Gastroesophageal sphincter (tissue), 4 donors: ENCODE data around the gene CDCA5. TPM values are rescaled to one million over a fixed set of nuclear protein-coding genes. Genes with fewer than 3 reads are reported as not detected.
"Not testable (repeated sequence)": the region's sequence is repeated elsewhere in the genome, so short reads cannot be mapped to it uniquely, and the experiment has no call there.

ENCODE experiments used
- ATAC-seq: fragments of 150-250 bp; one replicate; pipeline ENCODE4 v1.9.1; 2016; ENCODE audit warnings: mild to moderate bottlenecking, moderate library complexity
- H3K27ac ChIP-seq, 4 donors: fragments of 200-600 bp; sonication (generic) in 3 of 4; 1 replicate in 3 of 4; 2 replicates in 1 of 4; pipeline ENCODE4 v1.5.1; 2016 to 2019
- H3K27me3 ChIP-seq: fragments of 200-600 bp; sonication (generic); one replicate; pipeline ENCODE4 v1.5.1; 2019
- H3K36me3 ChIP-seq, 2 donors: fragments of 200-600 bp; sonication (generic); one replicate each; pipeline ENCODE4 v1.5.1; 2019; ENCODE audit warnings: control low read depth in 1 of 2
- H3K4me1 ChIP-seq, 3 donors: fragments of 200-600 bp; sonication (generic); 1 replicate in 2 of 3; 2 replicates in 1 of 3; pipeline ENCODE4 v1.5.1; 2016 to 2019; ENCODE audit warnings: control low read depth in 2 of 3
- H3K4me3 ChIP-seq, 2 donors: fragments of 200-600 bp; sonication (generic); one replicate each; pipeline ENCODE4 v1.5.1; 2019; ENCODE audit warnings: mild to moderate bottlenecking in 1 of 2, moderate library complexity in 1 of 2
- H3K9me3 ChIP-seq, 3 donors: fragments of 200-600 bp; sonication (generic); one replicate each; pipeline ENCODE4 v1.5.1; 2017 to 2019; ENCODE audit warnings: control low read depth in 2 of 3
- EP300 ChIP-seq: sonication (generic); formaldehyde crosslinking; IDR thresholded peaks from one replicate; pipeline ENCODE4 v1.6.1; 2017; ENCODE audit warnings: antibody characterized with exemption, mild to moderate bottlenecking
- POLR2A ChIP-seq, 2 donors: fragments of 450-650 bp; IDR thresholded peaks; one replicate each; pipeline ENCODE4 v1.6.1; 2017; ENCODE audit warnings: antibody characterized with exemption in 2 of 2, mild to moderate bottlenecking in 2 of 2, moderate library complexity in 1 of 2
- POLR2AphosphoS5 ChIP-seq: sonication (generic); formaldehyde crosslinking; IDR thresholded peaks from one replicate; pipeline ENCODE4 v1.6.1; 2017; ENCODE audit warnings: antibody characterized with exemption
- WGBS, 2 donors: methylation state at CpG; one replicate each; pipeline ENCODE4 v1.1.5; 2018; ENCODE audit warnings: low coverage in 1 of 2; 5-methylcytosine and 5-hydroxymethylcytosine counted together
- total RNA-seq, 4 donors: library from RNA; depleted of rRNA; stranded (reverse); fragments of >200 nt; gene quantifications; one replicate each; pipeline ENCODE4 v1.1.0, GENCODE V29; 2016
- TF ChIP-seq, protein P1 (sequence below), 4 experiments: fragments of 200-600 bp in 2 of 4; fragments of 450-650 bp in 2 of 4; sonication (generic) in 1 of 4; IDR thresholded peaks; one replicate each; pipeline ENCODE4 v1.5.1; 2017 to 2019; ENCODE audit warnings: antibody characterized with exemption in 4 of 4, mild to moderate bottlenecking in 2 of 4, moderate library complexity in 2 of 4

CDCA5 gene
- total RNA-seq, 4 donors from 2014 or later = 0.78 to 1.7 (median 0.99) TPM

DNA sequence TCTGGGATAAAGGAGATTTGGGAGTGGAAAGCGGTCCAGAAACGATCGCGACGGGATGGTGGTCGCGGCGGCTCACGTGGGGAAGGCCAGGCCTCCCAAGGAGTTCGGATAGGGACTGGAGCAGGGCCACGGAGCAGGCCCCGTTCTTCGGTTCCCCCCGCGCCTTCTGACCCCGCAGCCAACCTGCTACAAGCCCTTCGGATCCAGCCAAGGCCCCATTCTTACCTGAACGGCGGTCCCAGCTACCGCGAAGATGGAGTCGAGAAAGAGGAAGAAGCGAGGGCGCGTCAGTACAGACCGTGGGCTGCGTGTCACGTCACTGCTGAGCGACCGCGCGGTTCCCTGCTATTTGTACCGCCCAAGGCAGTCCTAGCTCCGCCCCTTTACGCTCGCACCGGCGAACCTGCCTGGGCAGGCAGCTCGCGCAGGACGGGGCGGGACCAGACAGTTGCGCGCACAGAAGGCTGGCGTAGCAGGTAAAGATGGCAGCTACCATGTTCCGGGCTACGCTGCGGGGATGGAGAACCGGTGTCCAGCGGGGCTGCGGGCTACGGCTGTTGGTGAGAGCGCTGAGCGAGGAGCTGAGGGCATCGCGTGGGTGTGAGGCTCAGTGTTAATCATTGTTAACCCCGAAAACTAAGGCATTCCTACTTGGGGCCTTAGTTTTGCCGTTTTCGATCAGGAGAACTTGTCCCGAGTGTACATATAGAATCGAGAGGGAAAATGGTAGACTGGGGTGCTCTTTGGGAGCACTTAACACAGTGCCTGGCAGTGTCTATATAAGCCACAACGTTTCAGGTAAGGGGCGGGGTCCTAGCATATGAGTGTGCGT, 38.2 kb upstream of the CDCA5 start, which contains the start of the genes FAU and MRPL49:
TSS of gene FAU (minus strand) at position 270 of the 832 bp plus-strand sequence. CDS start 321 bp downstream, outside the sequence.
TSS of gene MRPL49 (plus strand) at position 457 of the 832 bp plus-strand sequence. CDS start at position 483, 26 bp downstream.
- peaks cover 0 to 66% of the 10 kb centered on the region in 2 donors for H3K36me3 ChIP-seq
- no peaks in the 10 kb centered on the region for H3K27me3 ChIP-seq
- peak within 1 kb of the TSS; percentile 87 to 97 (median 94) for H3K27ac ChIP-seq
- peak within 1 kb of the TSS; percentile 74 to 88 for H3K4me3 ChIP-seq
- H3K9me3 ChIP-seq = no peaks in the 10 kb centered on the region
- ATAC-seq = peak; percentile 94
- peaks cover 0 to 48% (median 14%) of the 10 kb centered on the region in 3 donors for H3K4me1 ChIP-seq
- WGBS, 2 donors = 0% methylated on average over 7 to 10 of the region's 64 CpGs
- TF ChIP-seq POLR2AphosphoS5 (peak; percentile 95), EP300 (no peak), POLR2A (IDR thresholded peaks at IDR 0.05) (peak; percentile 87)
- TF ChIP-seq, protein P1, sequence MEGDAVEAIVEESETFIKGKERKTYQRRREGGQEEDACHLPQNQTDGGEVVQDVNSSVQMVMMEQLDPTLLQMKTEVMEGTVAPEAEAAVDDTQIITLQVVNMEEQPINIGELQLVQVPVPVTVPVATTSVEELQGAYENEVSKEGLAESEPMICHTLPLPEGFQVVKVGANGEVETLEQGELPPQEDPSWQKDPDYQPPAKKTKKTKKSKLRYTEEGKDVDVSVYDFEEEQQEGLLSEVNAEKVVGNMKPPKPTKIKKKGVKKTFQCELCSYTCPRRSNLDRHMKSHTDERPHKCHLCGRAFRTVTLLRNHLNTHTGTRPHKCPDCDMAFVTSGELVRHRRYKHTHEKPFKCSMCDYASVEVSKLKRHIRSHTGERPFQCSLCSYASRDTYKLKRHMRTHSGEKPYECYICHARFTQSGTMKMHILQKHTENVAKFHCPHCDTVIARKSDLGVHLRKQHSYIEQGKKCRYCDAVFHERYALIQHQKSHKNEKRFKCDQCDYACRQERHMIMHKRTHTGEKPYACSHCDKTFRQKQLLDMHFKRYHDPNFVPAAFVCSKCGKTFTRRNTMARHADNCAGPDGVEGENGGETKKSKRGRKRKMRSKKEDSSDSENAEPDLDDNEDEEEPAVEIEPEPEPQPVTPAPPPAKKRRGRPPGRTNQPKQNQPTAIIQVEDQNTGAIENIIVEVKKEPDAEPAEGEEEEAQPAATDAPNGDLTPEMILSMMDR (IDR thresholded peaks at IDR 0.05) = peak in 1 of 4 experiments; percentile 5

DNA sequence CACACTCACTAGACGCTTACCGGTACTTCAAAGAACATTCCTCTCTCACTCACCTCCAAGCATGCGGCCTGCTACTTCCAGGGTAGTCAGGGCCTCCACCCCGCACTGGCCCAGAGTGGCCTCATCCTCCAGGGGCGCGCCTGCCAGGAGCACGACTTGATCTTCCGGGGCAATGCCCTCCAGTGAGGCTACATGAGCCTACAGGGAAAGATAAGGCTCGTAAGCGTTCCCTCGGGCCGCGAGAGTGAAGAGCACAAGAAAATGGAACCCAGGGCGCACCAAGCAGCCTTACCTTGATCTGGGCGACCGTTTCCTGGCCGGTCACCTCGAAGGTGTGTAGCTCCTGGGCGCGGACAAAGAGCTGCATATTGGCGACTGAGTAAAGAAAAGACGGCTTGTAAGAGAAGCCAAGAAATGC, 37.6 kb upstream of the CDCA5 start:
- H3K36me3 ChIP-seq = peaks cover 0 to 62% of the 10 kb centered on the region in 2 donors
- TF ChIP-seq EP300 = no peak
- TF ChIP-seq, protein P1 (IDR thresholded peaks at IDR 0.05) = no peak
- TF ChIP-seq POLR2A (IDR thresholded peaks at IDR 0.05) = no peak
- no peak for TF ChIP-seq POLR2AphosphoS5
- no peak for ATAC-seq
- peaks cover 2 to 55% (median 18%) of the 10 kb centered on the region in 3 donors for H3K4me1 ChIP-seq
- 0% methylated on average over 15 of the region's 22 CpGs; no CpG with 5 or more reads in 1 of the 2 donors for WGBS, 2 donors
- H3K4me3 ChIP-seq = peak overlapping the region; percentile 74 to 88
- no peaks in the 10 kb centered on the region for H3K27me3 ChIP-seq
- H3K9me3 ChIP-seq = no peaks in the 10 kb centered on the region
- H3K27ac ChIP-seq = peak overlapping the region; percentile 87 to 97 (median 94)

DNA sequence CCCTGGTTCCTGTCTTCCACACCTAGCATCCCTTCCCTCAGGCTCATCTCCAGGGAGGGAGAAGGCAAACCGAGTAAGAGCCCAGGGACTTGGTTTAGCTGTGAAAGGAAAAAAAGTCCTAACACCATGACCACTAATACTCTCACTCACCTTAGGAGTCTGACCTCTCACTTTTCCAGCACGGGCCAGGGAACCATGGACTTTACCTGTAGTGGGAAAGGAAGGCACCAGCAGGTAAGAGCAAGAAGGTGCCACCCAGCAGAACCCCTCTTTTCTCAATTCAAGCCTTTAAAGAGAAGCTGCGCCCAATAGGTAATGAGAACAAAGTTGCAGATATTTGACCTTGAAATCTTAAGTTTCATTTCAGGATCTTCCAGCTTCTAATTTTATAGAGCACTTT, 37.0 kb upstream of the CDCA5 start:
- TF ChIP-seq POLR2A (IDR thresholded peaks at IDR 0.05) (no peak), EP300 (no peak), POLR2AphosphoS5 (no peak)
- TF ChIP-seq, protein P1 (IDR thresholded peaks at IDR 0.05) = no peak
- H3K9me3 ChIP-seq = no peaks in the 10 kb centered on the region
- WGBS, 2 donors = 75 to 100% methylated on average over 1 to 2 of the region's 3 CpGs
- no peaks in the 10 kb centered on the region for H3K27me3 ChIP-seq
- peak overlapping the region in 3 of 4 donors; percentile 94 to 97 (median 95) for H3K27ac ChIP-seq
- peaks cover 3 to 61% (median 25%) of the 10 kb centered on the region in 3 donors for H3K4me1 ChIP-seq
- H3K4me3 ChIP-seq = peak overlapping the region in 1 of 2 donors; percentile 88
- no peak for ATAC-seq
- peaks cover 0 to 62% of the 10 kb centered on the region in 2 donors for H3K36me3 ChIP-seq

DNA sequence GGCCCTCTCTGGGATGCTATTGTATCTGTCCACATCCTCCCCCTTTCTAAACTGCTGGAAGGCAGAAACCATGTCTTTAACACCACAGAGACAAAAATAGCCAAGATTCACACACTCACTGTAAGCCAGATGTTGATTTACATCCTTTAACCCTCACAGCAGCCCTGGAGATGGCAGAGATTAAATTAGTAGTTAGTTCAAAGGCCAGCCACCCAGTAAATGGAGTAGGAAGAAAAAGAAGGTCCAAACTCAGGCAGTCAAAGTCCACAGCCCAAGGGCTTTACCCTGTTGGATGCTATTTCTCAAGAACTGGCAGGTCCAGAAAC, 35.8 kb upstream of the CDCA5 start:
- Histone ChIP-seq H3K9me3 (no peaks in the 10 kb centered on the region), H3K27me3 (no peaks in the 10 kb centered on the region), H3K4me3 (no peak overlapping the region), H3K36me3 (peaks cover 0 to 62% of the 10 kb centered on the region in 2 donors), H3K27ac (peak overlapping the region in 2 of 4 donors; percentile 7 to 84), H3K4me1 (peaks cover 3 to 71% (median 25%) of the 10 kb centered on the region in 3 donors)
- no peak for ATAC-seq
- TF ChIP-seq POLR2A (IDR thresholded peaks at IDR 0.05) (no peak), EP300 (no peak), POLR2AphosphoS5 (no peak)
- TF ChIP-seq, protein P1 (IDR thresholded peaks at IDR 0.05) = no peak

DNA sequence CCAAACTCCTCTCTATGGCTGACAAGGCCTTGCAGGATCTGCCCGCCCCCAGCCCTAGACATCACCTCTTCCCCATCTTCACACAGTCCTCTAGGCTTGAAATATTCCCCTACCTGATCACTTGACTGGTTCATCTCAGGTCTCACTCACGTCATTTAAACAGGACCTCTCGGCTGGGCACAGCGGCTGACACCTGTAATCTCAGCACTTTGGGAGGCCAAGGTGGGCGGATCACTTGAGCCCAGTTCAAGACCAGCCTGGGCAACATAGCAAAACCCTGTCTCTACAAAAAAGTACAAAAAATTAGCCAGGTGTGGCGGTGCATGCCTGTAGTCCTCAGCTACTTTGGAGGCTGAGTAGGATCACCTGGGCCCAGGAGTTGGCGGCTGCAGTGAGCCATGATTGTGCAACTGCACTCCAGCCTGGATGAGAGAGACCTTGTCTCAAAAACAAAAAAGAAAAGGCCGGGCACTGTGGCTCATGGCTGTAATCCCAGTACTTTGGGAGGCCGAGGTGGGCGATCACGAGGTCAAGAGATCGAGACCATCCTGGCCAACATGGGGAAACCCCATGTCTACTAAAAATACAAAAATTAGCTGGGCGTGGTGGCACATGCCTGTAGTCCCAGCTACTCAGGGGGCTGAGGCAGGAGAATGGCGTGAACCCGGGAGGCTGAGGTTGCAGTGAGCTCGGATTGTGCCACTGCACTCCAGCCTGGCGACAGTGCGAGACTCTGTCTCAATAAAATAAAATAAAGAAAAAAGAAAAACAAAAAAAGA, 35.2 kb upstream of the CDCA5 start:
- Histone ChIP-seq H3K27ac (peak overlapping the region in 3 of 4 donors; percentile 74 to 86 (median 84)), H3K36me3 (peaks cover 0 to 58% of the 10 kb centered on the region in 2 donors), H3K4me1 (peaks cover 3 to 69% (median 25%) of the 10 kb centered on the region in 3 donors)
- not testable (repeated sequence) for H3K9me3 ChIP-seq, ATAC-seq, H3K4me3 ChIP-seq, H3K27me3 ChIP-seq
- WGBS, 2 donors = 83 to 86% methylated on average over 6 to 11 of the region's 18 CpGs
